HG02798 (cell line): ENCODE results near the gene SUDS3.

Experiments
- ATAC-seq: cut with Tn5 transposase; IDR thresholded peaks from one replicate; pipeline ENCODE4 v1.9.1; 2021; ENCODE audit warnings: mild to moderate bottlenecking; ENCODE audit not compliant: unreplicated experiment, poor library complexity

Gene SUDS3

GRCh38 chr12:118436986-118437385 lies 60.6 kb downstream of the SUDS3 start:
- ATAC-seq = no peak

GRCh38 chr12:118439068-118439467 lies 62.7 kb downstream of the SUDS3 start:
- no peak for ATAC-seq

GRCh38 chr12:118446247-118446646 lies 69.9 kb downstream of the SUDS3 start:
- ATAC-seq = no peak

GRCh38 chr12:118447181-118447580 lies 70.8 kb downstream of the SUDS3 start:
- ATAC-seq = no peak

GRCh38 chr12:118448341-118448740 lies 72.0 kb downstream of the SUDS3 start:
- no peak for ATAC-seq

GRCh38 chr12:118455327-118455726 lies 79.0 kb downstream of the SUDS3 start:
- no peak for ATAC-seq

- no peak for ATAC-seq
These were observed 80.4 kb downstream of the SUDS3 start for GRCh38 chr12:118456741-118457140.

GRCh38 chr12:118459110-118459509 lies 82.8 kb downstream of the SUDS3 start:
- ATAC-seq = no peak

GRCh38 chr12:118463677-118464076 lies 87.3 kb downstream of the SUDS3 start:
- ATAC-seq = no peak

GRCh38 chr12:118465706-118466105 lies 89.4 kb downstream of the SUDS3 start:
- ATAC-seq = no peak
